GM19397 (cell line): ENCODE measurements around the gene GGT1.
"Not testable (repeated sequence)": the region's sequence is repeated elsewhere in the genome, so short reads cannot be mapped to it uniquely, and the experiment has no call there.

Experiments used
- ATAC-seq: cut with Tn5 transposase; IDR thresholded peaks from one replicate; pipeline ENCODE4 v1.9.1; 2021; ENCODE audit warnings: mild to moderate bottlenecking, moderate library complexity; ENCODE audit not compliant: unreplicated experiment

GGT1 gene

GRCh38 chr22:24583221-24584165, 19.5 kb upstream of the GGT1 start:
- no peak for ATAC-seq

DNA sequence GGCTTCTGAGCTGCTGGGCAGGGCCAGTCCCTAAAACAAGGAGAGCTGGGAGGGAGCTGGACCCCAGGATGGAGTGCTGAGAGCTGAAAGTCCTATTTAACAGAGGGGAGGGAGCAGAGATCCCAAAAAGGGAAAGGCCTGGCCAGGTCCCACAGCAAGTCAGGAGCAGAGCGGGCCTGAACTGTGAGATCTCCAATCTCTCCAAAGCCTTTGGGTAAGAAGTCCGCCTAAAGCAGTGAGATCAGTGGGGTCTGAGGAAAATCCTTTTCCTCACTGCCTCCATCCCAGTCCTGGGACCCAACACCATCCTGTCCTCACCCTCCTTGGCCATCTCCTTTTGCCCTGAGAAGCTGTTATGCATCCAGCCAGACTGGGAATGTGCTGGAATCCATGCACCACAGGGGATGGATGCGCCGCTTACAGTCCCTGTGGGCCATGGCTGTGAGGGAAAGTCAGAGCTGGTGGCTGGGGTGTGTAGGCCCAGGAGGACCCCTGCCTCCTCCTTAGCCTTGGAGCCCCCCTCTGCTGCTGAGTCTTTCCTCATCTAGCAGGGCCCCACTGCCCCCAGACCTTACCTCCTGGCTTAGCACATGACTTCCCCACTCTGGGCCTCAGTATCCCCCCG, 18.7 kb upstream of the GGT1 start:
- ATAC-seq = no peak

GRCh38 chr22:24584871-24585411, 18.1 kb upstream of the GGT1 start:
- no peak for ATAC-seq

GRCh38 chr22:24585461-24585860, 17.5 kb upstream of the GGT1 start:
- no peak for ATAC-seq

DNA sequence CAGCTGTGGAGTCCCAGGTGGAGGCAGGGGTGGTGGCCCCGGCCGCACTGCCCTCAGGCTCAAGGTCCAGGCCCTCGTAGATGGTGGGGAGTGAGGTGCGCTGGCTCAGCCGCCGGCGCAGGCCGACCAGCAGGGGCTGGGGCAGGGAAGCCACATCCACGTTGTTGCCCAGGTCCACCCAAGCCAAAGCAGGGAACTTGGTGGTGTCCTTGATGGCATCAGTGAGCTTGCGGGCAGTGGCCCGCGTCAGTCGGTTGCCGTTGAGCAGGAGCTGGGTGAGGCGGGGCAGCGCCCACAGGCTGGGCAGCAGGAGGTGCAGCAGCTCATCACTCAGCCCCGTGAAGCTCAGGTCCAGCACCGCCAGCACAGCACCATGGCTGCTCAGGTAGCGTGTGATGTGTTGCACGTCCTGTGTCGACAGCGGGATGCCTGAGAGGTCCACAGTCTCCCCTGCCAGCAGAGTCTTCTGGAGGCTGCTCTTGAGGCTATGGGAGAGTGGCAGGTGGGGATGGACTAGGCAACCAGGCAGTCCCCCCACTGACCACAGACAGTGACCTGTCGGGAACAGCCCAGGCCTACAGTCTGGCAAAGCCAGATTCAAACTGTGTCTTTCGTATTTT, 17.0 kb upstream of the GGT1 start:
- ATAC-seq = no peak

- ATAC-seq = no peak
Observed at GRCh38 chr22:24587251-24587650, 15.7 kb upstream of the GGT1 start.

GRCh38 chr22:24587948-24588347, 15.0 kb upstream of the GGT1 start:
- ATAC-seq = no peak

GRCh38 chr22:24588381-24588756, 14.6 kb upstream of the GGT1 start:
- ATAC-seq = no peak

DNA sequence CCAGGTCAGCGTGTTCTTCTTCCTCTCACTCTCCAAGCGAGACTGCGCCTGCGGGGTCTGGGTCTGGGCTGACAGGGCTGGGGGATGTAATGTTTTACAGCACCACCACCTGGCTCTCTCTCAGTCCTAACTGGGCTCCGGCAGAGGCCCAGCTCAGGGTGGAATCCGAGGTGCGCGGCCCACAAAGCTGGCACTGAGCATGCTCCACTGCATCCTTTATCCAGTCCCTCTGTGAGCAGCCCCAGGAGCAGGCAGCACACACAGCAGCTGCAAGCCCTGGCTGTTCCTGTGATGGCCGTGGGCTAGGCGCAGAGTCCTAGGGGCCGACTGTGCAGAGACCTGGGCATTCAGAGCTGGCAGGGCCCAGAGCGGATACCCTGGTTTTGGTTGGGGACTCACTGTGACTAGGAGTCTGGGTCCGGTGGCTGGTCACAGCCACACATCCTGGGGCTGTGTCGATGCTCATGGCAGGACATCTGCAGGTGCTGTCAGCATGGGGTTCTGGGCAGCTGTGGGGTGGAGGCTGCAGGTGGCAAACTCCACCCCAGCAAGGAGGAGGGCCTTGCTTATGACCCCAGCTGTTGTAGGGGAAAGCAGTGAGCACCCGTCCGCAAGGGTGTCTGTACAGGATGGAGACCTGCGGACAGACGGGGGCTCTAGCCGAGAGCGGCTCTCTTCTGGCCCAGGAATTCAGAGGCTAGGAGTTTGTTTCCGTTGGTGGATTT, 14.1 kb upstream of the GGT1 start:
- ATAC-seq = no peak

GRCh38 chr22:24589518-24590030, 13.4 kb upstream of the GGT1 start:
- ATAC-seq = no peak

DNA sequence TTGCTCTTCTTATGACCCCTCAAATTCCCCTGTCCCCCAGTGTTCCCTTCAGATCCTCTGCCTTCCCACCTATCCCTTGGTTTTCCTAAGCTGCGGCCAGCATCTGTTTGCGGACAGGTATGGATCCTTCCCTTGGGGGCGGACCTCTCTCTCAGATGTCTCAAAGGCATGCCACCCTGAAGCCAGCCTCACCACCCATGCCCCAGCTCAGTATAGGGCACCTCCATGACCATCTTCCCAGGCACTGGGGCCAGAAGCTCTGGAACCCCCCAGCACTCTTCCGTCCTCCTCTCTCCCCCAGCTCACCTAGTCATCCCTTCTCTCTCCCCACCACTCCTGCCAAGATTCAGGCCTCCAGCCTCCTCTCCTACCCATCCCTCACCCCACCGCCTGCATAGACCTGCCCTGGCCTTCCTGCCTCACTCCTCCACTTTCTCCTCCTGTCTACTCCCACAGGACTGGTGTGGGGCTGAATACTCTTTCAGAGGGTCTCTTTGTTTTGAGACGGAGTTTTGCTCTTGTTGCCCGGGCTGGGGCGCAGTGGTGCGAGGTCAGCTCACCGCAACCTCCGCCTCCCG, 12.3 kb upstream of the GGT1 start:
- ATAC-seq = no peak

DNA sequence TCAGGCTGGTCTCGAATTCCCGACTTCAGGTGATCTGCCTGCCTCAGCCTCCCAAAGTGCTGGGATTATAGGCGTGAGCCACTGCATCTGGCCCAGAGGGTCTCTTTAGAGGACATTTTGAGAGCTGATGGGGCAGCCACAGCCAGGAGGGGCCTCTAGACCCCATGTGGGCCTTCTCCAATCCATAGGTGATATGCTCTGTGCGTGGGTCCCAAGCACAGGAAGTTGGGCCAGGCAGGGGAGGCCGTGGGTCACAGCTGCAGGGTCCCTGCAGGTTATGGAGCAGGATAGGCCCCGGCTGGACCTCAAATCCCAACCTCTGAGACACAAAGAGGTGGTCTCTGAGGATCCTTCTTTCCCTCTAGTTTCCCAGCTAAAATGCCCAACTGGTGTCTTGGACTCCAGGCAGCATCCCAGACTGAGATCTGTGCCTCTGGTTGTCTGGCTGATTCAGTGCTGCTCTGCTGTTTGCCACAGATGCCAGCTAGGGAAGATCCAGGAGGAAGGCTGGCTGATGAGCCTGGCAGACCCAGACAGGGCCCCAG, 11.6 kb upstream of the GGT1 start:
- ATAC-seq = no peak

- ATAC-seq = peak; percentile 9
Observed at GRCh38 chr22:24592058-24592850, 10.7 kb upstream of the GGT1 start.

DNA sequence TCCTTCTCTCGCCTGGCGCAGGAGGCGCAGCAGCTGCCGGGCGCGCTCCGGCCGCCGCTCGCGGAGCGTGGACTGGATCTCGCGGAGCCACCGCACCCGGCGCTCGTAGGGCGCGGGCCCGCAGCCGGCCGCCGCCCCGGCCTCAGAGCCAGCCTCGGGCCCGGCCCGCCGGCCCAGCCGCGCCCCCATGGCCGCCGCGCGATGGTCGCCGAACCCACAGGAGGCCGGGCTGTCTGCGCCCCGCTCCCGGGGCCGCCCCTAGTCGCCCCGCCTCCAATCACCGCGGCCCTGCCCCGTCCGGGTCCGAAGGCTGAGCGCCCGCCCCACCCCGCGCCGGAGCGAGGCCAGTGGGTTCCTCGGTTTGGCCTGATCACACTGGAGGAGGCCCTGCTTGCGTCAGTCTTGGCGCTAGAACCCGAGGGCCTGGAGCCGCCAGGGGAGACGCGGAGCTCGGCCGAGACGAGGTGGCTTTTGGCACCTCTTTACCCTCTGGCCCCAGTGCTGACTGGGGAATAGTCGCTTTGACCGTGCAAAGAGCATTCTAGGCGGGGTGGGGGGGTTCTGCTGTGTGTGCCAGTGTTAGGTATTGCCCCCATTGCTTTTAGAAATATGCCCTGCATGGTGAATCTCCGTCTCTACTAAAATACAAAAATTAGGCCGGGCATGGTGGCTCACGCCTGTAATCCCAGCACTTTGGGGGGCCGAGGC, 10.0 kb upstream of the GGT1 start, which contains the start of gene LRRC75B:
Gene LRRC75B (minus strand): TSS at position 223 of the 708 bp plus-strand sequence. CDS start 34 bp downstream, at position 189.
- ATAC-seq = peak; percentile 63

DNA sequence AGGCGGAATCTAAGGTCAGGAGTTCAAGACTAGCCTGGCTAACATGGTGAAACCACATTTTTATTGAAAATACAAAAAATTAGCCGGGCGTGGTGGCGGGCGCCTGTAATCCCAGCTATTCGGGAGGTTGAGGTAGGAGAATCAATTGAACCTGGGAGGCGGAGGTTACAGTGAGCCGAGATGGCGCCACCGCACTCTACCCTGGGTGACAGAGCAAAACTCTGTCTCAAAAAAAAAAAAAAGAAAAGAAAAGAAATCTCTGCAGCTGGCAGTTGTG, 9.5 kb upstream of the GGT1 start:
- not testable (repeated sequence) for ATAC-seq

- no peak for ATAC-seq
Observed at GRCh38 chr22:24593836-24594568, 9.0 kb upstream of the GGT1 start.

GRCh38 chr22:24594569-24595120, 8.3 kb upstream of the GGT1 start:
- no peak for ATAC-seq

GRCh38 chr22:24595228-24595627, 7.8 kb upstream of the GGT1 start:
- ATAC-seq = no peak
